Activated naive CD4-positive, alpha-beta T cell treated with anti-CD3 and anti-CD28 coated beads, Interleukin-2, amount 10 ng/mL, durations not matched to agents 7 days and 5 days (primary cell): ENCODE data around the gene HDAC9.

Source experiments
- CTCF ChIA-PET: fragments of 350-600 bp; sonication (Branson Sonifier 250); formaldehyde crosslinking; loops from one replicate; lab custom pipeline; 2021; ENCODE audit warnings: antibody characterized with exemption; lab: Charles Lee
- DNase-seq: peaks from one replicate; pipeline ENCODE4 v3.0.0-alpha.2; 2020
- H3K27ac Mint-ChIP-seq: one replicate; pipeline ENCODE4 v1.8.0; 2021; ENCODE audit warnings: mild to moderate bottlenecking, moderate library complexity, mixed read lengths
- H3K27me3 Mint-ChIP-seq: one replicate; pipeline ENCODE4 v1.8.0; 2021; ENCODE audit warnings: mild to moderate bottlenecking, mixed read lengths
- H3K36me3 Mint-ChIP-seq: one replicate; pipeline ENCODE4 v1.8.0; 2021; ENCODE audit warnings: mixed read lengths
- H3K4me1 Mint-ChIP-seq: one replicate; pipeline ENCODE4 v1.8.0; 2021; ENCODE audit warnings: mixed read lengths
- H3K4me3 Mint-ChIP-seq: one replicate; pipeline ENCODE4 v1.8.0; 2021; ENCODE audit warnings: mild to moderate bottlenecking, moderate library complexity, mixed read lengths
- H3K9me3 Mint-ChIP-seq: one replicate; pipeline ENCODE4 v1.8.0; 2021; ENCODE audit warnings: mixed read lengths

Gene HDAC9

DNA sequence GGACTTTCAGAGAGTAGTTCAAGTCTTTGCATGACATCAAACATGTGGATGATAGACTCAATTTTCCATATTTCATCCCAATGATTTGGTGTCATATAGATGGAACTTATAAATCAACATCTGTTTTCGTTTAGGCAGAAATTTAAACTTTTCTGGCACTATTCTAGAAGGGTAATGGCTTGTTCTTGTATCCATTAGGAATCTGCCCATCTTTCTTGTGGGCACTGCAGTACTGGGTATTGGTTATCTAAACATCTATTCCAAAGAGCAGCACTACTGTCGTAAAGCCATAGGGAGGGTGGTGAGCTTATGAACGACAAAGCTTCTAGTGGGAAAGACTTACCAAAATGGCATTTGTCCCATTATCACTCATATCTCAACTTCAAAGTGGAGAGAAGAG, 348.4 kb downstream of the HDAC9 start:
- H3K4me3 Mint-ChIP-seq, result no peak overlapping the region
- H3K36me3 Mint-ChIP-seq, result no peaks in the 10 kb centered on the region
- DNase-seq, result no peak
- H3K27me3 Mint-ChIP-seq, result no peaks in the 10 kb centered on the region
- no peaks in the 10 kb centered on the region for H3K4me1 Mint-ChIP-seq
- CTCF ChIA-PET, result no interaction called here
- no peak overlapping the region for H3K27ac Mint-ChIP-seq
- H3K9me3 Mint-ChIP-seq, result no peaks in the 10 kb centered on the region

DNA sequence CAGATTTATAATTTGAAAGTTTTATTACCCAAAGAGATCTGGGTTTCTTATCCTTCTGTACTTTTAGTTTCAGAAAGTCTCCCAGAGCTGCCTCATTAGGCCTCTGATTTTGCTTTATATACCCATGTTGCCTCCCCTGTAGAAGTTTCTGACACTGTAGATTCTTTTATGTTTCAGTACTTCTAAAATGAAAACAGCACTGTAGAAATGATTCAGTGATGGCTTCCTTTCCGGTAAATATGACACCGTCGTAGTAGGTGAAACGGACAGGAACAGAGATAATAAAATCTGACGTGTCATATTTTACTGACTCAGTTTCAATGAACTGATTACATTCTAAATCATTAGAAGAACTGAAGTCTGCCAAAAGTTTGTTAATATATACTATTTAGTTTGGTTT, 349.2 kb downstream of the HDAC9 start:
- H3K4me1 Mint-ChIP-seq, result no peaks in the 10 kb centered on the region
- H3K27ac Mint-ChIP-seq, result no peak overlapping the region
- CTCF ChIA-PET, result no interaction called here
- no peak for DNase-seq
- H3K36me3 Mint-ChIP-seq, result no peaks in the 10 kb centered on the region
- H3K9me3 Mint-ChIP-seq, result no peaks in the 10 kb centered on the region
- H3K4me3 Mint-ChIP-seq, result no peak overlapping the region
- no peaks in the 10 kb centered on the region for H3K27me3 Mint-ChIP-seq

DNA sequence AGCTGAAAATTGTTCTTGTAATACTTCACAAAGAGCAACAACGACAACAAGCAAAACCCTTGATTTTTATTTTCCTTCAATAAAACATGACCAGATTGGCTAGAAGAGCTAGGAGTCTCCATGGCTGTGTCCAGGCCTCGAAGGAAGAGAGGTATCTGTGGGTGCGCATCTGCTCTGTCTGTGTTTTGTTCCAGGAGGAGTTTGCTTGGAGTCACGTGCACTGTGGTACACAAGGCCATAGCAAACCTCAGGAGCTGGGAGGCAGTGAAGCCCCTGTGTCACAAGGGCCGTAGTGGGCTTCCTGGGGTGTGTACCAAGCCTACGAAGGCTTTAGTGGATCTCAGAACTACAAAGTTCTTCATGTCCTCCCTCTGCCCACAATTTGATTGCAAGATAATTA, 350.2 kb downstream of the HDAC9 start:
- no peaks in the 10 kb centered on the region for H3K27me3 Mint-ChIP-seq
- no peaks in the 10 kb centered on the region for H3K36me3 Mint-ChIP-seq
- CTCF ChIA-PET, result no interaction called here
- no peak for DNase-seq
- H3K4me3 Mint-ChIP-seq, result no peak overlapping the region
- no peaks in the 10 kb centered on the region for H3K9me3 Mint-ChIP-seq
- H3K4me1 Mint-ChIP-seq, result no peaks in the 10 kb centered on the region
- H3K27ac Mint-ChIP-seq, result no peak overlapping the region

DNA sequence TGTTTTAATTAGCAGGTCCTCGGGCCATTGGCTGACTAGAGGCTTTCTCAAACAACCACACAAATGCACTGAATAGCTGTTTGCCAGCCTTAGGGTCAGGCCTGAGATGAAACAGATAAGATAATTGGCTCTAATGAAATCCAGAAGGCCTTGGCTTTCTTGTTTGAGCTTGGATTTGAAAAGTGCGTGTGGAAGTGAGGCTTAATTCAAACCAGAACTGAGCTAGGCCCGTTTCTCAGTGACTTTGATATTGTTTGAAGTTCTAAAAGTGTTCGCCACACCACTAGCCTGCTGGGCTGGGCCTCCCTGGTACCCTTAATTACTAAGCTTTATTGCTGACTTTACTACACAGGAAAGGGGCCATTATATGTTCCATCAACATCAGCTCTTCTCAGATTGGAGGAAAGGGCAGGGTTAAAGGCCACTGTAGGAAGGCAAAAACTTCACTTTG, 351.2 kb downstream of the HDAC9 start:
- Mint-ChIP-seq H3K27ac (no peak overlapping the region), H3K36me3 (no peaks in the 10 kb centered on the region)
- no peak for DNase-seq

DNA sequence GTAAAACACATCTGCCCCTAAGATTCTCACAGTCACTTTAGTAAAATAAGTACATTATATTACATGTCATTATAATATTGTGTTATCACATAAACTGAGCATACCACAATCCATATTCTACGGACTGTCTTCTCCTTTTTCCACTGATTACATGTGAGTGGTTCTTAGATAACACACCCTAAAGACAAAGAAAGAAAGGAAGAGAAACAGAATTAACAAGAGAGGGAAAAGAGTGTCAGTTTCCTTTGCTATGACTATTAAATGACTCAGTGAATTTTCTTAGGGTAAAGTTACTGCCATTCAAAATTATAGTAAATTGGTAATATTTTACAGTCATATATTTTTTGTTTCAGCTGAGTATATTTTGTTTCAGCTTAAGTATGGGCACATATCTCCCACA, 353.6 kb downstream of the HDAC9 start:
- no peak for DNase-seq
- Mint-ChIP-seq H3K4me3 (no peak overlapping the region), H3K27me3 (no peaks in the 10 kb centered on the region), H3K9me3 (peaks cover 4% of the 10 kb centered on the region), H3K4me1 (no peaks in the 10 kb centered on the region), H3K27ac (no peak overlapping the region), H3K36me3 (no peaks in the 10 kb centered on the region)
- CTCF ChIA-PET, result interaction anchor here (0.7 kb wide), 1 partner anchor 55 kb away, joined by 4 read pairs; no protein-coding TSS in a partner anchor

More for the DNA sequence above, 351.2 kb downstream of the HDAC9 start:
- no peaks in the 10 kb centered on the region for H3K27me3 Mint-ChIP-seq
- peaks cover 2% of the 10 kb centered on the region for H3K9me3 Mint-ChIP-seq
- no peak overlapping the region for H3K4me3 Mint-ChIP-seq
- CTCF ChIA-PET, result no interaction called here
- H3K4me1 Mint-ChIP-seq, result no peaks in the 10 kb centered on the region

DNA sequence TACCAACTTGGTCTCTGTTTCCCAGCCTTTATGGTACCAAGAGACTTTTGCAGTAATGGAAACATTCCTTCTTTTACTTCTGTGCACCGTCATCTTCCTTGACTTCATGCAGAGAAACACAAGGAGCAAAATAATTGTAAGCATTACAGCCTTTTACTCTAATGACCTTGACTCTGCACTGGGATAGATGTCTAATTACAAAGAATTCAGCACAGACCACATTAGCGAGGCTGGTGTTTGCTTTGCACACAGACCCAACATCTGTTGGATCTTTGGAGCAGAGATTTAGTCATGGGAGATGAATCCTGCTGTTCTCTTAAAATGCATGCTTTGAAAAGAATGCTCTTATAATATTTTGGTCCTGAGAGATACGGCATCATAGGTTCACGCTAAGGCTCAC, 360.2 kb downstream of the HDAC9 start:
- Mint-ChIP-seq H3K36me3 (no peaks in the 10 kb centered on the region), H3K27me3 (no peaks in the 10 kb centered on the region), H3K4me3 (no peak overlapping the region), H3K4me1 (peaks cover 3% of the 10 kb centered on the region), H3K9me3 (peaks cover 4% of the 10 kb centered on the region), H3K27ac (no peak overlapping the region)
- DNase-seq, result no peak
- CTCF ChIA-PET, result no interaction called here

DNA sequence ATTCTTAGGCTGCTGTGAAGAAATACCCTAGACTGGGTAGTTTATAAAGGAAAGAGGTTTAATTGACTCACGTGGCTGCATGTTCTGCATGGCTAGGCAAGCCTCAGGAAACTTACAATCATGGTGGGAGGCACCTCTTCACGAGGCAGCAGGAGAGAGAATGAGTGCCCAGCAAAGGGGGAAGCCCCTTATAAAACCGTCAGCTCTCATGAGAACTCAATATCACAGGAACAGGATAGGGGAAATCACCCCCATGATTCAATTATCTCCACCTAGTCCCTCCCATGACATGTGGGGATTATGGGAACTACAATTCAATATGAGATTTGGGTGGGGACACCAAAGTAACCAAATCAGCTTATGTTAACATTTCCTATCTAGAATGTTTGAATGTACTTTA, 362.7 kb downstream of the HDAC9 start:
- DNase-seq, result no peak
- no peaks in the 10 kb centered on the region for H3K36me3 Mint-ChIP-seq
- peaks cover 3% of the 10 kb centered on the region for H3K4me1 Mint-ChIP-seq
- H3K9me3 Mint-ChIP-seq, result peaks cover 9% of the 10 kb centered on the region
- no peaks in the 10 kb centered on the region for H3K27me3 Mint-ChIP-seq
- no peak overlapping the region for H3K4me3 Mint-ChIP-seq
- CTCF ChIA-PET, result no interaction called here
- no peak overlapping the region for H3K27ac Mint-ChIP-seq

DNA sequence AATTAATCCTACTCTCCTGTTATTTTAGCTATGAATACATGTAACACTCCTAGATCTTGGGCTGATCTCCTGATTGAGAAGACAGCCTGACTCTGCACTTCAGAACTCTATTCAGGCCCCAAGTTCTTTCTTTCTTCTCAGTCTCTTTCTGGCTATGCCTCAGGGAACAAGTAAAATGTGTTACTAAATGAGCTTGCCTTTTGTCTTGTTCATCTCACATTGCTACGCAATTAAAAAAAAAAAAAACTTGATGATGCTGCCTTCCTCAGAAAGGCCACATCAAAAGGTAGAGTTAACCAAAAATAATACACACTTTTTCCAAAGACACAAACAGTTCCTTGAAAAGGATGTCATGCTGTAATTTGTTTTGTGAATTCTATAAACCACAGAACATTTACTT, 363.8 kb downstream of the HDAC9 start:
- Mint-ChIP-seq H3K36me3 (no peaks in the 10 kb centered on the region), H3K27me3 (no peaks in the 10 kb centered on the region), H3K4me3 (no peak overlapping the region), H3K9me3 (peaks cover 15% of the 10 kb centered on the region), H3K4me1 (peaks cover 3% of the 10 kb centered on the region), H3K27ac (peak overlapping the region; percentile 26)
- CTCF ChIA-PET, result no interaction called here
- DNase-seq, result no peak

DNA sequence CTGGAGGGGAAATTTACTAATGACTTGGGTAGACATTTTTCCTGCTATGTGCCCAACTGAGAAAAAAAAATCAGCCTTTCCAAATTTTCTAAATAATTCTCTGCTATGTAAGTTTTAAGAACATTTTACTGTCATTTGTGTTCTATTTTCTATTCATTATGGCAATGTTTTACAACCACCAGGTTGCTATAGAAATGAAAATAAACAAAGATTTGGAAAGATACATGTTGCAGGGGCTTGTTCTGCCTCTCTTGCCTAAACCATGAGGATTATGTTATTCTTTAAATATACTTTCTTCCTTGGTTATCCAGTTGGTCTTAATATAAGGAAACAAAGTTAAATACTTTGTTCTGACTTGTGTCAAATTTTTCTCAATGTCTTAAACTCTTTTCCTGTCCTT, 364.7 kb downstream of the HDAC9 start:
- DNase-seq, result no peak
- Mint-ChIP-seq H3K27me3 (no peaks in the 10 kb centered on the region), H3K4me3 (no peak overlapping the region), H3K27ac (no peak overlapping the region), H3K9me3 (peaks cover 15% of the 10 kb centered on the region), H3K36me3 (no peaks in the 10 kb centered on the region), H3K4me1 (peaks cover 3% of the 10 kb centered on the region)
- CTCF ChIA-PET, result no interaction called here

DNA sequence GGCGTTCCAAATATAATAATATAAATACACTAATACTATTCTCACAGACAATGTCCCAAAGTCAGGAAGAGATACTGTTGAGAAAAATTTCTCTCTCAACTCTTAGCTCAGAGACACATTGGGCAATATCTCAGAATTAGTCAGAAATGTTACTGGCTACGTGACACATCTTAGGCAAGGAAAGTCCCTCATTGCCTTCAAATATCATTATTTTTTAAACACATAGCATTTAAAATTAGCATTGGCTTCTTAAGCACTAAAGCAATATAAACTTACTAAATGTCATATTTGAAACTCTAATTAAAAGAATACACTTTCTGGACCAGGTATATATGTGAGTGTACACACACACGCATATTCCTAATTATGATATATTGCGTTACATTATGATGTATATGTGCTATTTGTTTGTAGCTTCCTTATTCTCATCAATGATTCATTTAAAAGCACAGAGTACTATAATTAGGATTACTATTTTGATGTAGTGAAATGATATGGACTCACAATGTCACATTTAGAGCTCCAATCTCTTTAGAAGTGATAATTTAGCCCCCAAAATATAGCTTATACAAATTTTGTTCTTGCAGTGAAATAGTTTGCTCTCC, 366.1 kb downstream of the HDAC9 start:
- DNase-seq, result no peak
- peaks cover 15% of the 10 kb centered on the region for H3K9me3 Mint-ChIP-seq
- no peaks in the 10 kb centered on the region for H3K36me3 Mint-ChIP-seq
- CTCF ChIA-PET, result interaction anchor here (1.3 kb wide), 1 partner anchor 9 kb away, joined by 5 read pairs; no protein-coding TSS in a partner anchor
- H3K27ac Mint-ChIP-seq, result no peak overlapping the region
- no peak overlapping the region for H3K4me3 Mint-ChIP-seq
- peaks cover 3% of the 10 kb centered on the region for H3K4me1 Mint-ChIP-seq
- no peaks in the 10 kb centered on the region for H3K27me3 Mint-ChIP-seq

DNA sequence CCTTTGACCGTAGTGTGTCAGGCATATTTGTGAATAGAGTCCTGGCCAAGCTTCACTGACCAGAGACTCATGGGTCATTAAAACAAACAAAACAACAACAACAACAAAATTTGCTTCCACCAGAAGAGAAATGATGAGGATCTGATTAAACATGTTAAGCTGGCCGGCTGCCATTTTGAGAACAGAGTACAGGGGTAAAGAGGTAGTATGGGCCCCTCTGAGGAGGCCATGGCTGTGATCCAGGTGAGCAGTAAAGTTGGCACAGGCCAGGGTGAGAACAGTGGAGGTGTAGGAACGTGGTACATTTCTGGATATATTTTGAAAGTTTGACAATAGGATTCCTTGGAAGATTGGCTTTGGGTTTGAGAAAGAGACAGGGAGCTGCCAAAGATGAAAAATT, 369.4 kb downstream of the HDAC9 start:
- Mint-ChIP-seq H3K27me3 (no peaks in the 10 kb centered on the region), H3K4me3 (no peak overlapping the region), H3K27ac (no peak overlapping the region), H3K9me3 (peaks cover 17% of the 10 kb centered on the region), H3K36me3 (no peaks in the 10 kb centered on the region), H3K4me1 (no peaks in the 10 kb centered on the region)
- DNase-seq, result no peak
- CTCF ChIA-PET, result no interaction called here

DNA sequence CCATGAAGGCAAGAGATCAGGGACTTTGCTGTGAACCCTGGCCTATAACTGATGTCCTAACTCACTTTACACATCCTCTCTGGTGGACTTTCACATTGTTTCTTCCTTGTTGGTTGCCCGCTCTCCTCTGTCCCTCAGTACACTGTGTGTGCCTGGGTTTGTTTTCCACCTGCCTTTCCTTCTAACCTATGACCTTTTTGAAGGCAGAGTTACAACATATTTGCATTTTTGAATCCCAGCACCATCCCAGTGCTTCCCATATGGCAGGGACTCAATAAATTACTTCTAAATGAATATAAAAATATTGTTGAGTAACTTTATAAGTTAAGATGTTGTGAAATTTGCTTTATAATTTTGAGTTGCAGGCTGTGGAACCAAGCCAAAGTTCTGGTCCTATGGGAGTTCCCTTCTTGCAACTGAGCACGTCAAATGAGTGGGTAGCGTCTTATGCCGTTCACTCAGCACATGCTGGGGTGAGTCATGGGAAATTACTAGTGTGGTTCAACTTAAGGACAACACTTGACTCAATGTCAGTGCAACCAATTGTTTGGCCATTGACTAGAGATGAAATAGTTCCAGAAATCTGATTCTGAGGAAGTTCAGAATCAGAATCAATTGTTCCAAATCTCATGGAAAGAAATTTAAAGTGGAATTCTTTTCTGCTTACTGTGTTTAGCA, 370.9 kb downstream of the HDAC9 start:
- Mint-ChIP-seq H3K36me3 (no peaks in the 10 kb centered on the region), H3K27ac (no peak overlapping the region), H3K4me3 (no peak overlapping the region), H3K27me3 (no peaks in the 10 kb centered on the region), H3K4me1 (no peaks in the 10 kb centered on the region), H3K9me3 (peaks cover 17% of the 10 kb centered on the region)
- DNase-seq, result no peak
- CTCF ChIA-PET, result no interaction called here

DNA sequence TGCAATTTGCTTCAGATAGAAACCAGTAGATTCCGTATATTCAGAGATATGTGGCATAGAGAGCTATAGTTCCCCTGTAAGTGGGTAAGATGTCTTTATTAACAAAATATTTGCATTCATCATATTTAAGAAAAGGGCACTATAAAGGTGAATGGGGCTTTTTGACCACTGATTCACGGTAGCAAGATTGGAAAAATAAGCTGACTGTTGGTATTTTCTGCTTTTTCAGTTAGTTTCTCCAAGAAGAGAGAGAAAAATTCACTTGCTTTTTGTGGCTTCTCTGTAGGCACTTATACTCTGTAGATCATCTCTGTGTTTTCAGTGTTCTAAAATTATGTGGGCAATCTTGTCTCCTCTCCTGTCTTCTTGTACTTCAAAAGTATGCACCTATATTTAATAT, 376.8 kb downstream of the HDAC9 start:
- no peaks in the 10 kb centered on the region for H3K27me3 Mint-ChIP-seq
- no peaks in the 10 kb centered on the region for H3K36me3 Mint-ChIP-seq
- no peak for DNase-seq
- no peak overlapping the region for H3K27ac Mint-ChIP-seq
- no peaks in the 10 kb centered on the region for H3K4me1 Mint-ChIP-seq
- H3K4me3 Mint-ChIP-seq, result no peak overlapping the region
- peaks cover 3% of the 10 kb centered on the region for H3K9me3 Mint-ChIP-seq
- CTCF ChIA-PET, result no interaction called here

DNA sequence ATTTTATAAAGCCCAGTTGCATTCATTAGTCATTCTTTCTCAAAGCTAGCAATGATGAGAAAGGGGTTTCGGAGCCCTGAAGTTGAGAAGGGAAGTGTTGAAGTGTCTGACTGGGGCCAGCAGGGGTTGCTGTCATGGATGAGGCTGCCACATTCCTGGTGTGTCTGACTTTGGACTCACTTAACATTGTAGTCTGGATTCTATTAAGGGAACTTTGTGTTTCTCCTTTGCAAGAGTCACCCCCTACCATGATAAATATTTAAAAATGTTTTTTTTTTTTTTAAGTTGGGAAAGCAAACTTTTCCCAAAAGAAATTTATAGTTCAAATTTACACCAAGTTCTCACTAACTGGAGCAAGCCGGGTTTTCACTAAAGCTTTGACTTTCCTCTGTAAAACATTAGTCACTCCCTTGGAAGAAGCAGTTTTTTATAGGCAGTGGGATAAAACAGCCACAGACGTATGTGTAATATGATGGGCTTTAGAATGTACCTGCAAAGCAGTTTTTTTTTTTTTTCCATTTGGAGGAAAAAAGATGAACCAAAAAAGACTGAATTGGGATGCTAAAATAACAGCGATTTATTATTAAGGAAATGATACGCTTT, 378.3 kb downstream of the HDAC9 start:
- Mint-ChIP-seq H3K4me3 (no peak overlapping the region), H3K4me1 (no peaks in the 10 kb centered on the region), H3K27ac (no peak overlapping the region), H3K36me3 (no peaks in the 10 kb centered on the region), H3K9me3 (peaks cover 3% of the 10 kb centered on the region), H3K27me3 (no peaks in the 10 kb centered on the region)
- CTCF ChIA-PET, result no interaction called here
- no peak for DNase-seq

DNA sequence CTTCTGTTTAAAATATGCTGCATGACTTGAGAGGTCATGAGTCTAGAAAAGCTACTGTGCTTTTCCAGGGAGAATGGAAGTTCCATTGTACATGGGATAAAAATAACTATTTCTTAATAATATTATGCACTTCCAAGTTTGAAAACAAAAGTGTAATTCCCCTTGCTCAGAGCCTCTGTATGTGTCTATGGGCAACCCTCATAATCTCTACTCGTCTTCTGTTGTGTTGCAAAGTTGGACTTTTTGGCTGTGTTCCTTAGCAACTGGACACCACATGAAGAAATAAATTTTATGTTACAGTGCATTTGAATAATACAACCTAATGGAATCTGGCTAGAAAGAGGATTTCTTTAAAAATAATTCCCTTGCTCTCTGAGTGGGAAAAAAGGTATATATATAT, 379.3 kb downstream of the HDAC9 start:
- Mint-ChIP-seq H3K4me1 (no peaks in the 10 kb centered on the region), H3K27me3 (no peaks in the 10 kb centered on the region), H3K36me3 (no peaks in the 10 kb centered on the region), H3K27ac (no peak overlapping the region), H3K4me3 (no peak overlapping the region), H3K9me3 (peaks cover 3% of the 10 kb centered on the region)
- DNase-seq, result no peak
- CTCF ChIA-PET, result no interaction called here
